Measurements from ENCODE around the gene ADAMTS19. TPM values are rescaled to one million over a fixed set of nuclear protein-coding genes. Genes with fewer than 3 reads are reported as not detected.

Gene ADAMTS19
- polyA plus RNA-seq, 1 donor (not counting 4 experiments of a cell fraction or from before 2014, with no cell fraction given): 0.08 TPM

DNA sequence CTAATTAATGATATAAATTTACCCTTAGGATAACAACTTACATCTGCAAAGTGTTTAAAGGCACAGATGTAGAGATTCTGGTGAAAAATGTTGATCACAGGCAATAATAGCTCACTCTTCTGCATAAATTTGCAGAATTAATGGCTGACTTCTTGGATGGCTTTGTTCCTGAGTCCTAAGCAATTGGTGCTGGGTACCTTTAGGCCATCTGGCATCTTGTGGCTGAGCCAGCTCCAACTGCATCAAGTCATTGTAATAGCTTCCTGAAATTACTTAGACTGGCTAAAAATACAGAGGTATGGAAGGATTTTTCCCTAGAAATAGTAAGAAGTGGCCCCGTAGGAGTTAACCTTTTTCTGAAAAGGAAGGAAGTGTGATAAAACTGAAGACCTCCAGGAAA lies 169.5 kb downstream of the ADAMTS19 start:
- TF ChIP-seq, protein P1, sequence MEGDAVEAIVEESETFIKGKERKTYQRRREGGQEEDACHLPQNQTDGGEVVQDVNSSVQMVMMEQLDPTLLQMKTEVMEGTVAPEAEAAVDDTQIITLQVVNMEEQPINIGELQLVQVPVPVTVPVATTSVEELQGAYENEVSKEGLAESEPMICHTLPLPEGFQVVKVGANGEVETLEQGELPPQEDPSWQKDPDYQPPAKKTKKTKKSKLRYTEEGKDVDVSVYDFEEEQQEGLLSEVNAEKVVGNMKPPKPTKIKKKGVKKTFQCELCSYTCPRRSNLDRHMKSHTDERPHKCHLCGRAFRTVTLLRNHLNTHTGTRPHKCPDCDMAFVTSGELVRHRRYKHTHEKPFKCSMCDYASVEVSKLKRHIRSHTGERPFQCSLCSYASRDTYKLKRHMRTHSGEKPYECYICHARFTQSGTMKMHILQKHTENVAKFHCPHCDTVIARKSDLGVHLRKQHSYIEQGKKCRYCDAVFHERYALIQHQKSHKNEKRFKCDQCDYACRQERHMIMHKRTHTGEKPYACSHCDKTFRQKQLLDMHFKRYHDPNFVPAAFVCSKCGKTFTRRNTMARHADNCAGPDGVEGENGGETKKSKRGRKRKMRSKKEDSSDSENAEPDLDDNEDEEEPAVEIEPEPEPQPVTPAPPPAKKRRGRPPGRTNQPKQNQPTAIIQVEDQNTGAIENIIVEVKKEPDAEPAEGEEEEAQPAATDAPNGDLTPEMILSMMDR (optimal IDR thresholded peaks at IDR 0.05 in 1 of 3, IDR thresholded peaks at IDR 0.05 in 1 of 3, conservative IDR thresholded peaks at IDR 0.05 in 1 of 3; ENCODE audit: extremely low read depth in 1 of 3, insufficient read depth in 2 of 3, low read length in 3 of 3): no peak
- no peak for TF ChIP-seq EZH2 (IDR thresholded peaks at IDR 0.05; ENCODE audit: low read length)
- no peak overlapping the region for H3K4me2 ChIP-seq (ENCODE audit: control insufficient read depth, extremely low read depth, insufficient read depth, low read depth, low read length)
- H3K27me3 ChIP-seq (ENCODE audit: control insufficient read depth, extremely low read depth, insufficient read depth, low read length): no peaks in the 10 kb centered on the region
- dilution Hi-C loops (cut with MboI; ENCODE audit: extremely low pct_ligation_motif_present, low sequenced_read_pairs): no loop called here
- no peaks in the 10 kb centered on the region for H4K20me1 ChIP-seq (ENCODE audit: control insufficient read depth, extremely low read depth, insufficient read depth, low read length)
- no peaks in the 10 kb centered on the region for H3K36me3 ChIP-seq (ENCODE audit: control insufficient read depth in 2 of 2, extremely low read depth in 1 of 2, insufficient read depth in 2 of 2, low read length in 2 of 2)
- H3K9ac ChIP-seq (ENCODE audit: control insufficient read depth, extremely low read depth, insufficient read depth, low read length): no peak overlapping the region
- H3K27ac ChIP-seq (ENCODE audit: control insufficient read depth, insufficient read depth, low read length): no peak overlapping the region
- DNase-seq (ENCODE audit: low read depth, low spot score) (no peak), FAIRE-seq (no peak)
- H2AFZ ChIP-seq (ENCODE audit: control insufficient read depth, low read length): no peak overlapping the region
- no peaks in the 10 kb centered on the region for H3K4me1 ChIP-seq (ENCODE audit: control insufficient read depth, extremely low read depth, insufficient read depth, low read length)
- H3K79me2 ChIP-seq (ENCODE audit: control insufficient read depth, insufficient read depth, low read length): no peaks in the 10 kb centered on the region
- H3K4me3 ChIP-seq (ENCODE audit: control insufficient read depth in 2 of 3, extremely low read depth in 1 of 3, insufficient read depth in 2 of 3, low read depth in 1 of 3, low read length in 3 of 3): no peak overlapping the region
- no peaks in the 10 kb centered on the region for H3K9me3 ChIP-seq (ENCODE audit: control insufficient read depth, low read depth, low read length)
- no peaks in the 10 kb centered on the region for H3K9me1 ChIP-seq (ENCODE audit: control insufficient read depth, extremely low read depth, insufficient read depth, low read length)

DNA sequence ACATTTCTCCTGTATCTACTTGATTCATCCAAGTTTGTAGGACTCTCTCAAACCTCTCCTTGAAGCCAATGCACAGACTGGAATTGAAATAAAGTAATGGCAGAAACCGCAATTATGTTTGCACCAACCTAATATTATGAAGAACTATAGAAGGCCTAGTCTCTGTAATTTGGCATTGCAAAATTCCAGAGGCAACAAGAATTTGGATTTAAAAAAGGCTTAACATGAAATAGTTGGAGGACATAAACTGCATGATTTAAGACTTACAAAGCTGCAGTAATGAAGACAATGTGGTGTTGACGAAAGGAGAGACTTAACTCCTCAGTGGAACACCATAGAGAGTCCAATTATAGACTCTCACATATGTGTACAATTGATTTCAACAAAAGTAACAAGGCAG lies 170.0 kb downstream of the ADAMTS19 start:
- Histone ChIP-seq H3K79me2 (ENCODE audit: control insufficient read depth, insufficient read depth, low read length) (no peaks in the 10 kb centered on the region), H3K4me3 (ENCODE audit: control insufficient read depth in 2 of 3, extremely low read depth in 1 of 3, insufficient read depth in 2 of 3, low read depth in 1 of 3, low read length in 3 of 3) (no peak overlapping the region), H3K9me1 (ENCODE audit: control insufficient read depth, extremely low read depth, insufficient read depth, low read length) (no peaks in the 10 kb centered on the region), H3K4me2 (ENCODE audit: control insufficient read depth, extremely low read depth, insufficient read depth, low read depth, low read length) (no peak overlapping the region), H3K27me3 (ENCODE audit: control insufficient read depth, extremely low read depth, insufficient read depth, low read length) (no peaks in the 10 kb centered on the region), H4K20me1 (ENCODE audit: control insufficient read depth, extremely low read depth, insufficient read depth, low read length) (no peaks in the 10 kb centered on the region), H3K9ac (ENCODE audit: control insufficient read depth, extremely low read depth, insufficient read depth, low read length) (no peak overlapping the region), H3K36me3 (ENCODE audit: control insufficient read depth in 2 of 2, extremely low read depth in 1 of 2, insufficient read depth in 2 of 2, low read length in 2 of 2) (no peaks in the 10 kb centered on the region), H3K4me1 (ENCODE audit: control insufficient read depth, extremely low read depth, insufficient read depth, low read length) (no peaks in the 10 kb centered on the region), H3K9me3 (ENCODE audit: control insufficient read depth, low read depth, low read length) (no peaks in the 10 kb centered on the region), H3K27ac (ENCODE audit: control insufficient read depth, insufficient read depth, low read length) (no peak overlapping the region), H2AFZ (ENCODE audit: control insufficient read depth, low read length) (no peak overlapping the region)
- TF ChIP-seq, protein P1 (optimal IDR thresholded peaks at IDR 0.05 in 1 of 3, IDR thresholded peaks at IDR 0.05 in 1 of 3, conservative IDR thresholded peaks at IDR 0.05 in 1 of 3; ENCODE audit: extremely low read depth in 1 of 3, insufficient read depth in 2 of 3, low read length in 3 of 3): no peak
- no peak for TF ChIP-seq EZH2 (IDR thresholded peaks at IDR 0.05; ENCODE audit: low read length)
- FAIRE-seq (no peak), DNase-seq (ENCODE audit: low read depth, low spot score) (no peak)
- dilution Hi-C loops (cut with MboI; ENCODE audit: extremely low pct_ligation_motif_present, low sequenced_read_pairs): no loop called here

All from keratinocyte (primary cell).